ENCODE results near the gene MRPS30.
"Not testable (repeated sequence)": the region's sequence is repeated elsewhere in the genome, so short reads cannot be mapped to it uniquely, and the experiment has no call there.

Gene MRPS30

GRCh38 chr5:44808435-44809214 is at the start of gene MRPS30:
Gene MRPS30 (plus strand): TSS chr5:44808947. CDS start chr5:44808963, 16 bp downstream.
- ATAC-seq (peak; percentile 96), DNase-seq (peak; percentile 85 to 93)
- peak within 1 kb of the TSS; percentile 97 to 98 for H3K27ac Mint-ChIP-seq
- peaks cover 27% of the 10 kb centered on the region for H3K4me1 Mint-ChIP-seq
- no peaks in the 10 kb centered on the region for H3K27me3 Mint-ChIP-seq
- no peaks in the 10 kb centered on the region for H3K9me3 Mint-ChIP-seq
- peak within 1 kb of the TSS; percentile 94 to 97 for H3K4me3 Mint-ChIP-seq

GRCh38 chr5:44769200-44769876 is 39.4 kb upstream of the MRPS30 start:
- H3K4me3 Mint-ChIP-seq = no peak overlapping the region
- H3K9me3 Mint-ChIP-seq = no peaks in the 10 kb centered on the region
- no peak overlapping the region for H3K27ac Mint-ChIP-seq
- peaks cover 8% of the 10 kb centered on the region for H3K27me3 Mint-ChIP-seq
- ATAC-seq = no peak
- no peak for DNase-seq
- no peaks in the 10 kb centered on the region for H3K4me1 Mint-ChIP-seq

GRCh38 chr5:44769877-44770209 is 38.9 kb upstream of the MRPS30 start:
- peaks cover 8% of the 10 kb centered on the region for H3K27me3 Mint-ChIP-seq
- no peaks in the 10 kb centered on the region for H3K4me1 Mint-ChIP-seq
- ATAC-seq (no peak), DNase-seq (no peak)
- no peak overlapping the region for H3K4me3 Mint-ChIP-seq
- H3K27ac Mint-ChIP-seq = no peak overlapping the region
- H3K9me3 Mint-ChIP-seq = no peaks in the 10 kb centered on the region

GRCh38 chr5:44770780-44771717 is 37.7 kb upstream of the MRPS30 start:
- no peak overlapping the region for H3K27ac Mint-ChIP-seq
- H3K27me3 Mint-ChIP-seq = peaks cover 8% of the 10 kb centered on the region
- no peaks in the 10 kb centered on the region for H3K4me1 Mint-ChIP-seq
- H3K4me3 Mint-ChIP-seq = no peak overlapping the region
- H3K9me3 Mint-ChIP-seq = no peaks in the 10 kb centered on the region
- DNase-seq (no peak), ATAC-seq (no peak)

- not testable (repeated sequence) for ATAC-seq, H3K27me3 Mint-ChIP-seq, H3K9me3 Mint-ChIP-seq, H3K4me3 Mint-ChIP-seq, DNase-seq, H3K27ac Mint-ChIP-seq, H3K4me1 Mint-ChIP-seq
These were observed 36.4 kb upstream of the MRPS30 start for GRCh38 chr5:44772397-44772796.

- DNase-seq (no peak), ATAC-seq (no peak)
- Mint-ChIP-seq H3K27ac (no peak overlapping the region), H3K27me3 (peaks cover 8% of the 10 kb centered on the region), H3K4me1 (no peaks in the 10 kb centered on the region), H3K4me3 (no peak overlapping the region), H3K9me3 (no peaks in the 10 kb centered on the region)
These were observed 34.4 kb upstream of the MRPS30 start for GRCh38 chr5:44774279-44774880.

- no peak for ATAC-seq
- Mint-ChIP-seq H3K9me3 (peaks cover 0 to 3% of the 10 kb centered on the region in 2 donors), H3K27ac (no peak overlapping the region), H3K4me3 (no peak overlapping the region), H3K4me1 (no peaks in the 10 kb centered on the region), H3K27me3 (no peaks in the 10 kb centered on the region)
- no peak for DNase-seq
These were observed 29.6 kb upstream of the MRPS30 start for GRCh38 chr5:44779167-44779566.

- peaks cover 4 to 15% of the 10 kb centered on the region in 2 donors for H3K9me3 Mint-ChIP-seq
- H3K4me1 Mint-ChIP-seq = no peaks in the 10 kb centered on the region
- DNase-seq = no peak
- no peak overlapping the region for H3K27ac Mint-ChIP-seq
- H3K27me3 Mint-ChIP-seq = no peaks in the 10 kb centered on the region
- ATAC-seq = no peak
- H3K4me3 Mint-ChIP-seq = no peak overlapping the region
These were observed 25.0 kb upstream of the MRPS30 start for GRCh38 chr5:44783634-44784315.

GRCh38 chr5:44787731-44788130 is 21.0 kb upstream of the MRPS30 start:
- DNase-seq (no peak), ATAC-seq (no peak)
- H3K9me3 Mint-ChIP-seq = peaks cover 4 to 21% of the 10 kb centered on the region in 2 donors
- H3K4me3 Mint-ChIP-seq = no peak overlapping the region
- H3K27me3 Mint-ChIP-seq = no peaks in the 10 kb centered on the region
- H3K27ac Mint-ChIP-seq = no peak overlapping the region
- no peaks in the 10 kb centered on the region for H3K4me1 Mint-ChIP-seq

GRCh38 chr5:44789372-44789995 is 19.3 kb upstream of the MRPS30 start:
- H3K27me3 Mint-ChIP-seq, H3K27ac Mint-ChIP-seq, DNase-seq: not testable (repeated sequence)

GRCh38 chr5:44792031-44792673 is 16.6 kb upstream of the MRPS30 start:
- not testable (repeated sequence) for H3K27ac Mint-ChIP-seq, DNase-seq, ATAC-seq, H3K4me3 Mint-ChIP-seq, H3K27me3 Mint-ChIP-seq, H3K4me1 Mint-ChIP-seq
- H3K9me3 Mint-ChIP-seq = peaks cover 16 to 39% of the 10 kb centered on the region in 2 donors

More at GRCh38 chr5:44789372-44789995, 19.3 kb upstream of the MRPS30 start:
- not testable (repeated sequence) for H3K4me3 Mint-ChIP-seq, ATAC-seq, H3K4me1 Mint-ChIP-seq
- H3K9me3 Mint-ChIP-seq = peaks cover 7 to 37% of the 10 kb centered on the region in 2 donors

- no peaks in the 10 kb centered on the region for H3K4me1 Mint-ChIP-seq
- no peak overlapping the region for H3K4me3 Mint-ChIP-seq
- H3K27me3 Mint-ChIP-seq = no peaks in the 10 kb centered on the region
- no peak for ATAC-seq
- no peak for DNase-seq
- peaks cover 16 to 18% of the 10 kb centered on the region in 2 donors for H3K9me3 Mint-ChIP-seq
- no peak overlapping the region for H3K27ac Mint-ChIP-seq
These were observed 14.4 kb upstream of the MRPS30 start for GRCh38 chr5:44794371-44794770.

- Mint-ChIP-seq H3K4me3 (no peak overlapping the region), H3K9me3 (peaks cover 16 to 18% of the 10 kb centered on the region in 2 donors), H3K27me3 (no peaks in the 10 kb centered on the region), H3K27ac (no peak overlapping the region), H3K4me1 (no peaks in the 10 kb centered on the region)
- ATAC-seq = no peak
- DNase-seq = no peak
These were observed 13.3 kb upstream of the MRPS30 start for GRCh38 chr5:44795496-44795895.

GRCh38 chr5:44797841-44798240 is 10.9 kb upstream of the MRPS30 start:
- peaks cover 16 to 18% of the 10 kb centered on the region in 2 donors for H3K9me3 Mint-ChIP-seq
- no peak for DNase-seq
- H3K27me3 Mint-ChIP-seq = no peaks in the 10 kb centered on the region
- no peaks in the 10 kb centered on the region for H3K4me1 Mint-ChIP-seq
- no peak overlapping the region for H3K4me3 Mint-ChIP-seq
- H3K27ac Mint-ChIP-seq = no peak overlapping the region
- ATAC-seq = no peak

Data from stimulated activated naive CD8-positive, alpha-beta T cell treated with anti-CD3 and anti-CD28 coated beads, Interleukin-15, amount 100 ng/mL, for 72 hours (primary cell).